Esophagus squamous epithelium (tissue), 4 donors: Measurements from ENCODE around the gene FYN.

Experiments
- CTCF ChIP-seq, 6 experiments: fragments of 450-650 bp in 4 of 6; fragments of 200-600 bp in 2 of 6; sonication (generic) in 2 of 6; IDR thresholded peaks; one replicate each; pipeline ENCODE4 v1.5.1; 2016 to 2019; ENCODE audit warnings: antibody characterized with exemption in 6 of 6, mild to moderate bottlenecking in 4 of 6, moderate library complexity in 4 of 6
- POLR2A ChIP-seq, 4 donors: fragments of 450-650 bp; IDR thresholded peaks; one replicate each; pipeline ENCODE4 v1.6.1; 2017; ENCODE audit warnings: antibody characterized with exemption in 4 of 4, mild to moderate bottlenecking in 4 of 4, moderate library complexity in 3 of 4

- TF ChIP-seq CTCF (IDR thresholded peaks at IDR 0.05) (no peak), POLR2A (IDR thresholded peaks at IDR 0.05) (no peak)
These were observed 88.8 kb downstream of the FYN start for GRCh38 chr6:111784433-111784832.
